C1 segment of cervical spinal cord (tissue), 14 donors: ENCODE data around the gene HEPACAM.
A peak's percentile ranks its signal among the peaks of the same experiment; 100 is the strongest.

ENCODE experiments used
- DNase-seq, 14 donors: peaks; one replicate each; lab custom pipeline; 2025; lab: John Stamatoyannopoulos, UW

Gene HEPACAM

GRCh38 chr11:124884869-124885479 lies 50.9 kb downstream of the HEPACAM start:
- no peak for DNase-seq

GRCh38 chr11:124884340-124884739 lies 51.5 kb downstream of the HEPACAM start:
- DNase-seq, result no peak

- no peak for DNase-seq
Measured at GRCh38 chr11:124882339-124883071, 53.3 kb downstream of the HEPACAM start.

- no peak for DNase-seq
Measured at GRCh38 chr11:124880958-124881357, 54.9 kb downstream of the HEPACAM start.

GRCh38 chr11:124880290-124880611 lies 55.6 kb downstream of the HEPACAM start:
- DNase-seq, result no peak

- DNase-seq, result no peak
Measured at GRCh38 chr11:124879493-124880289, 56.2 kb downstream of the HEPACAM start.

- DNase-seq, result no peak
Measured at GRCh38 chr11:124878759-124879492, 56.9 kb downstream of the HEPACAM start.

- no peak for DNase-seq
Measured at GRCh38 chr11:124877910-124878758, 57.7 kb downstream of the HEPACAM start.

- DNase-seq, result no peak
Measured at GRCh38 chr11:124877631-124877909, 58.3 kb downstream of the HEPACAM start.

- no peak for DNase-seq
Measured at GRCh38 chr11:124876818-124877630, 58.8 kb downstream of the HEPACAM start.

- peak in 13 of 14 donors; percentile 38 to 96 (median 92) for DNase-seq
Measured at GRCh38 chr11:124875943-124876817, 59.7 kb downstream of the HEPACAM start.

GRCh38 chr11:124875401-124875800 lies 60.4 kb downstream of the HEPACAM start:
- DNase-seq, result no peak

- DNase-seq, result no peak
Measured at GRCh38 chr11:124874571-124875255, 61.1 kb downstream of the HEPACAM start.

- DNase-seq, result no peak
Measured at GRCh38 chr11:124873951-124874350, 61.9 kb downstream of the HEPACAM start.

GRCh38 chr11:124872741-124873140 lies 63.1 kb downstream of the HEPACAM start:
- no peak for DNase-seq

GRCh38 chr11:124872280-124872679 lies 63.6 kb downstream of the HEPACAM start:
- no peak for DNase-seq

- no peak for DNase-seq
Measured at GRCh38 chr11:124870430-124870829, 65.4 kb downstream of the HEPACAM start.

GRCh38 chr11:124869856-124870387 lies 65.9 kb downstream of the HEPACAM start:
- no peak for DNase-seq

- no peak for DNase-seq
Measured at GRCh38 chr11:124869331-124869730, 66.5 kb downstream of the HEPACAM start.
